Measurements from ENCODE around the gene KCTD2. TPM values are rescaled to one million over a fixed set of nuclear protein-coding genes. Genes with fewer than 3 reads are reported as not detected.

Gene KCTD2
- total and polyA plus RNA-seq, 9 of the 15 experiments (the other 6 are each of a cell fraction or from before 2014, with no cell fraction given) = 1.7 to 32.9 (median 15.8) TPM

- peak; percentile 88 for TF ChIP-seq CTBP1 (IDR thresholded peaks at IDR 0.05; ENCODE audit: borderline replicate concordance)
- 0 out of 2 replicates have a peak, but pooled peaks have one; percentile 63 for TF ChIP-seq TCF7 (IDR thresholded peaks at IDR 0.05; ENCODE audit: borderline replicate concordance)
- TF ChIP-seq NRF1 (conservative IDR thresholded peaks at IDR 0.05 in 1 of 2, IDR thresholded peaks at IDR 0.05 in 1 of 2) = peak; percentile 50 to 56
- TF ChIP-seq, protein P1, sequence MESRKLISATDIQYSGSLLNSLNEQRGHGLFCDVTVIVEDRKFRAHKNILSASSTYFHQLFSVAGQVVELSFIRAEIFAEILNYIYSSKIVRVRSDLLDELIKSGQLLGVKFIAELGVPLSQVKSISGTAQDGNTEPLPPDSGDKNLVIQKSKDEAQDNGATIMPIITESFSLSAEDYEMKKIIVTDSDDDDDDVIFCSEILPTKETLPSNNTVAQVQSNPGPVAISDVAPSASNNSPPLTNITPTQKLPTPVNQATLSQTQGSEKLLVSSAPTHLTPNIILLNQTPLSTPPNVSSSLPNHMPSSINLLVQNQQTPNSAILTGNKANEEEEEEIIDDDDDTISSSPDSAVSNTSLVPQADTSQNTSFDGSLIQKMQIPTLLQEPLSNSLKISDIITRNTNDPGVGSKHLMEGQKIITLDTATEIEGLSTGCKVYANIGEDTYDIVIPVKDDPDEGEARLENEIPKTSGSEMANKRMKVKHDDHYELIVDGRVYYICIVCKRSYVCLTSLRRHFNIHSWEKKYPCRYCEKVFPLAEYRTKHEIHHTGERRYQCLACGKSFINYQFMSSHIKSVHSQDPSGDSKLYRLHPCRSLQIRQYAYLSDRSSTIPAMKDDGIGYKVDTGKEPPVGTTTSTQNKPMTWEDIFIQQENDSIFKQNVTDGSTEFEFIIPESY (CRISPR knock-in tag; IDR thresholded peaks at IDR 0.05) = 0 out of 2 replicates have a peak, but pooled peaks have one; percentile 59
- peak; percentile 31 for TF ChIP-seq NFYB (IDR thresholded peaks at IDR 0.05; ENCODE audit: extremely low read depth, insufficient read length)
- peak; percentile 86 to 94 for TF ChIP-seq FOXA3 (CRISPR knock-in tag; conservative IDR thresholded peaks at IDR 0.05 in 1 of 2, IDR thresholded peaks at IDR 0.05 in 1 of 2)
- no peak for TF ChIP-seq ATF1 (CRISPR knock-in tag; IDR thresholded peaks at IDR 0.05)
- 0 out of 2 replicates have a peak, but pooled peaks have one; percentile 21 for TF ChIP-seq ATF1 (tag; IDR thresholded peaks at IDR 0.05)
- TF ChIP-seq HDAC1 (IDR thresholded peaks at IDR 0.05) = peak in 1 of 2 experiments; percentile 65; a peak in 2 of 4 replicates
- no peak for TF ChIP-seq PHF21A (IDR thresholded peaks at IDR 0.05; ENCODE audit: borderline replicate concordance, low read depth)
- TF ChIP-seq ZNF431 (CRISPR knock-in tag; IDR thresholded peaks at IDR 0.05) = no peak
- 0 out of 2 replicates have a peak, but pooled peaks have one; percentile 37 for TF ChIP-seq ZEB2 (IDR thresholded peaks at IDR 0.05)
- TF ChIP-seq, protein P2, sequence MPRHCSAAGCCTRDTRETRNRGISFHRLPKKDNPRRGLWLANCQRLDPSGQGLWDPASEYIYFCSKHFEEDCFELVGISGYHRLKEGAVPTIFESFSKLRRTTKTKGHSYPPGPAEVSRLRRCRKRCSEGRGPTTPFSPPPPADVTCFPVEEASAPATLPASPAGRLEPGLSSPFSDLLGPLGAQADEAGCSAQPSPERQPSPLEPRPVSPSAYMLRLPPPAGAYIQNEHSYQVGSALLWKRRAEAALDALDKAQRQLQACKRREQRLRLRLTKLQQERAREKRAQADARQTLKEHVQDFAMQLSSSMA (CRISPR knock-in tag; IDR thresholded peaks at IDR 0.05) = no peak
- TF ChIP-seq L3MBTL2 (IDR thresholded peaks at IDR 0.05) = 0 out of 2 replicates have a peak, but pooled peaks have one; percentile 26
- no peak for TF ChIP-seq ZFP36 (IDR thresholded peaks at IDR 0.05; ENCODE audit: low read depth, low read length, partially characterized antibody)
- TF ChIP-seq, protein P3, sequence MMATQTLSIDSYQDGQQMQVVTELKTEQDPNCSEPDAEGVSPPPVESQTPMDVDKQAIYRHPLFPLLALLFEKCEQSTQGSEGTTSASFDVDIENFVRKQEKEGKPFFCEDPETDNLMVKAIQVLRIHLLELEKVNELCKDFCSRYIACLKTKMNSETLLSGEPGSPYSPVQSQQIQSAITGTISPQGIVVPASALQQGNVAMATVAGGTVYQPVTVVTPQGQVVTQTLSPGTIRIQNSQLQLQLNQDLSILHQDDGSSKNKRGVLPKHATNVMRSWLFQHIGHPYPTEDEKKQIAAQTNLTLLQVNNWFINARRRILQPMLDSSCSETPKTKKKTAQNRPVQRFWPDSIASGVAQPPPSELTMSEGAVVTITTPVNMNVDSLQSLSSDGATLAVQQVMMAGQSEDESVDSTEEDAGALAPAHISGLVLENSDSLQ (IDR thresholded peaks at IDR 0.05) = peak; percentile 67
- peak; percentile 10; the same call in 1 of the 2 replicates for TF ChIP-seq BHLHE40 (IDR thresholded peaks at IDR 0.05; ENCODE audit: low read length)
- 0 out of 2 replicates have a peak, but pooled peaks have one; percentile 14 for TF ChIP-seq ZKSCAN1 (IDR thresholded peaks at IDR 0.05; ENCODE audit: low read depth, low read length)
- TF ChIP-seq, protein P4, sequence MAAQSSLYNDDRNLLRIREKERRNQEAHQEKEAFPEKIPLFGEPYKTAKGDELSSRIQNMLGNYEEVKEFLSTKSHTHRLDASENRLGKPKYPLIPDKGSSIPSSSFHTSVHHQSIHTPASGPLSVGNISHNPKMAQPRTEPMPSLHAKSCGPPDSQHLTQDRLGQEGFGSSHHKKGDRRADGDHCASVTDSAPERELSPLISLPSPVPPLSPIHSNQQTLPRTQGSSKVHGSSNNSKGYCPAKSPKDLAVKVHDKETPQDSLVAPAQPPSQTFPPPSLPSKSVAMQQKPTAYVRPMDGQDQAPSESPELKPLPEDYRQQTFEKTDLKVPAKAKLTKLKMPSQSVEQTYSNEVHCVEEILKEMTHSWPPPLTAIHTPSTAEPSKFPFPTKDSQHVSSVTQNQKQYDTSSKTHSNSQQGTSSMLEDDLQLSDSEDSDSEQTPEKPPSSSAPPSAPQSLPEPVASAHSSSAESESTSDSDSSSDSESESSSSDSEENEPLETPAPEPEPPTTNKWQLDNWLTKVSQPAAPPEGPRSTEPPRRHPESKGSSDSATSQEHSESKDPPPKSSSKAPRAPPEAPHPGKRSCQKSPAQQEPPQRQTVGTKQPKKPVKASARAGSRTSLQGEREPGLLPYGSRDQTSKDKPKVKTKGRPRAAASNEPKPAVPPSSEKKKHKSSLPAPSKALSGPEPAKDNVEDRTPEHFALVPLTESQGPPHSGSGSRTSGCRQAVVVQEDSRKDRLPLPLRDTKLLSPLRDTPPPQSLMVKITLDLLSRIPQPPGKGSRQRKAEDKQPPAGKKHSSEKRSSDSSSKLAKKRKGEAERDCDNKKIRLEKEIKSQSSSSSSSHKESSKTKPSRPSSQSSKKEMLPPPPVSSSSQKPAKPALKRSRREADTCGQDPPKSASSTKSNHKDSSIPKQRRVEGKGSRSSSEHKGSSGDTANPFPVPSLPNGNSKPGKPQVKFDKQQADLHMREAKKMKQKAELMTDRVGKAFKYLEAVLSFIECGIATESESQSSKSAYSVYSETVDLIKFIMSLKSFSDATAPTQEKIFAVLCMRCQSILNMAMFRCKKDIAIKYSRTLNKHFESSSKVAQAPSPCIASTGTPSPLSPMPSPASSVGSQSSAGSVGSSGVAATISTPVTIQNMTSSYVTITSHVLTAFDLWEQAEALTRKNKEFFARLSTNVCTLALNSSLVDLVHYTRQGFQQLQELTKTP (IDR thresholded peaks at IDR 0.05; ENCODE audit: low read depth in 1 of 2, partially characterized antibody in 2 of 2) = peak in 1 of 2 experiments; percentile 15
- peak; percentile 41; the same call in 1 of the 2 replicates for TF ChIP-seq MAFK (IDR thresholded peaks at IDR 0.05; ENCODE audit: low read length)
These were observed 10.3 kb upstream of the KCTD2 start (continued) for GRCh38 chr17:75036643-75037268.
